Endothelial cell of umbilical vein (primary cell): ENCODE measurements around the gene RGS6. TPM values are rescaled to one million over a fixed set of nuclear protein-coding genes. Genes with fewer than 3 reads are reported as not detected.

ENCODE experiments used
- BruUV-seq: library from RNA; stranded (reverse); fragments of 400-500 nt; replicated peaks from 2 replicates; lab custom pipeline; 2021; lab: Mats Ljungman, UMichigan
- CTCF ChIA-PET: fragments of 300-600, 350-600 bp; sonication (Branson Sonifier 250); formaldehyde crosslinking; loops from one replicate; lab custom pipeline; 2021; ENCODE audit warnings: antibody characterized with exemption, inconsistent platforms; lab: Charles Lee
- POLR2A ChIA-PET: fragments of 300-600, 350-600 bp; sonication (Branson Sonifier 250); formaldehyde crosslinking; loops from one replicate; lab custom pipeline; 2021; ENCODE audit warnings: antibody characterized with exemption, inconsistent platforms; lab: Charles Lee
- DNase-seq: peaks from one replicate; pipeline ENCODE4 v3.0.0-alpha.2; 2011; ENCODE audit warnings: low read depth, low spot score
- FAIRE-seq: peaks from 2 replicates; lab custom pipeline; 2011; peaks lifted over from hg19 to GRCh38; lab: Jason Lieb, UNC
- H2AFZ ChIP-seq: 2 replicates; pipeline ENCODE4 v1.6.0; 2012; ENCODE audit warnings: low read depth, low read length, control low read depth, inconsistent platforms
- H3K27ac ChIP-seq: 2 replicates; pipeline ENCODE4 v1.5.1; 2011; ENCODE audit warnings: low read depth, mild to moderate bottlenecking, control low read depth, low read length, moderate library complexity; ENCODE audit not compliant: insufficient read depth
- H3K27me3 ChIP-seq, 2 experiments: 2 replicates each; pipeline versions ENCODE4 v1.6.0 to v1.6.1; 2011; ENCODE audit warnings: low read length in 2 of 2, mixed read lengths in 1 of 2; ENCODE audit not compliant: control insufficient read depth in 2 of 2, insufficient read depth in 2 of 2
- H3K36me3 ChIP-seq, 2 experiments: 2 replicates in 1 of 2; 3 replicates in 1 of 2; pipeline ENCODE4 v1.5.1; 2011; ENCODE audit warnings: low read length in 2 of 2, mild to moderate bottlenecking in 1 of 2, moderate library complexity in 1 of 2; ENCODE audit not compliant: control insufficient read depth in 2 of 2, insufficient read depth in 2 of 2; ENCODE audit errors: extremely low read depth in 1 of 2
- H3K4me1 ChIP-seq: 3 replicates; pipeline ENCODE4 v1.5.1; 2011; ENCODE audit warnings: mild to moderate bottlenecking, low read length; ENCODE audit not compliant: control insufficient read depth, insufficient read depth; ENCODE audit errors: extremely low read depth
- H3K4me2 ChIP-seq: 2 replicates; pipeline ENCODE4 v1.6.1; 2011; ENCODE audit warnings: low read length, control low read depth, mixed read lengths; ENCODE audit not compliant: insufficient read depth
- H3K4me3 ChIP-seq, 3 experiments: fragments of 200-600 bp in 1 of 3; sonication (generic), shearing (Covaris generic) in 1 of 3; replicated peaks in 1 of 3; 2 replicates each; pipeline ENCODE4 v1.5.1; 2011 to 2016; ENCODE audit warnings: control low read depth in 3 of 3, low read length in 3 of 3, mild to moderate bottlenecking in 2 of 3, inconsistent platforms in 1 of 3, low read depth in 1 of 3, moderate library complexity in 1 of 3; ENCODE audit not compliant: insufficient read depth in 1 of 3
- H3K79me2 ChIP-seq: 2 replicates; pipeline ENCODE4 v1.6.0; 2012; ENCODE audit warnings: low read length, inconsistent platforms; ENCODE audit not compliant: control insufficient read depth, insufficient read depth
- H3K9ac ChIP-seq: replicated peaks from 2 replicates; pipeline ENCODE3; 2011; ENCODE audit warnings: low read length, control low read depth; ENCODE audit not compliant: insufficient read depth; ENCODE audit errors: extremely low read depth
- H3K9me1 ChIP-seq: replicated peaks from 3 replicates; pipeline ENCODE4 v1.6.0; 2011; ENCODE audit warnings: mild to moderate bottlenecking, low read length; ENCODE audit not compliant: control insufficient read depth, insufficient read depth; ENCODE audit errors: extremely low read depth
- H3K9me3 ChIP-seq: replicated peaks from 2 replicates; pipeline ENCODE4 v1.5.1; 2012; ENCODE audit warnings: low read length, inconsistent platforms; ENCODE audit not compliant: control insufficient read depth, insufficient read depth
- H4K20me1 ChIP-seq: replicated peaks from 2 replicates; pipeline ENCODE3; 2011; ENCODE audit warnings: mild to moderate bottlenecking, low read length; ENCODE audit not compliant: control insufficient read depth, insufficient read depth; ENCODE audit errors: extremely low read depth
- EZH2 ChIP-seq: IDR thresholded peaks from 2 replicates; pipeline ENCODE4 v1.6.1; 2012; ENCODE audit warnings: borderline replicate concordance, low read depth, mild to moderate bottlenecking, moderate library complexity, low read length, inconsistent platforms; ENCODE audit not compliant: severe bottlenecking
- FOS ChIP-seq: IDR thresholded peaks from 2 replicates; pipeline ENCODE4 v1.6.1; 2011; ENCODE audit warnings: mild to moderate bottlenecking, low read length, moderate library complexity, borderline replicate concordance; ENCODE audit not compliant: insufficient read depth
- GATA2 ChIP-seq: IDR thresholded peaks from 2 replicates; pipeline ENCODE4 v1.7.0; 2011; ENCODE audit warnings: low read depth, mild to moderate bottlenecking, moderate library complexity, mixed read lengths, low read length; ENCODE audit not compliant: insufficient read length, insufficient read depth
- JUN ChIP-seq: IDR thresholded peaks from 2 replicates; pipeline ENCODE4 v1.6.1; 2011; ENCODE audit warnings: borderline replicate concordance, low read depth; ENCODE audit not compliant: insufficient read length, insufficient read depth
- MYC ChIP-seq: IDR thresholded peaks from one replicate; pipeline ENCODE4 v1.6.1; 2011; ENCODE audit warnings: mild to moderate bottlenecking, low read depth, low read length
- POLR2A ChIP-seq: IDR thresholded peaks from 2 replicates; pipeline ENCODE4 v1.6.1; 2012; ENCODE audit warnings: low read depth, mild to moderate bottlenecking, control low read depth, low read length
- POLR2AphosphoS5 ChIP-seq: IDR thresholded peaks from 2 replicates; pipeline ENCODE4 v1.6.1; 2012; ENCODE audit warnings: low read depth, mild to moderate bottlenecking, control low read depth, low read length, moderate library complexity; ENCODE audit not compliant: insufficient read depth
- dilution Hi-C: fragments of 300-500 bp; cut with MboI; formaldehyde crosslinking; loops from one replicate; pipeline ENCODE4 v1.15.0; 2019; ENCODE audit warnings: low sequenced_read_pairs; ENCODE audit not compliant: extremely low pct_ligation_motif_present
- intact Hi-C: fragments of 100-400 bp; cut with micrococcal nuclease; formaldehyde crosslinking; loops from one replicate; pipeline ENCODE4 v1.10.0; 2022
- polyA plus RNA-seq, 4 experiments: library from polyadenylated mRNA; depleted of rRNA in 3 of 4; stranded (reverse) in 3 of 4; unstranded in 1 of 4; fragments of >200 nt; gene quantifications; 2 replicates each; pipeline versions ENCODE4 v1.2.1 to v1.2.3, GENCODE V29; 2011 to 2012; ENCODE audit warnings: missing spikeins in 1 of 4
- total RNA-seq: library from RNA; stranded (reverse); gene quantifications from 2 replicates; pipeline ENCODE4 v1.2.3, GENCODE V29; 2021
- TF ChIP-seq, protein P1 (sequence below), 2 donors: IDR thresholded peaks; 1 replicate in 1 of 2; 2 replicates in 1 of 2; pipeline ENCODE4 v1.5.1; 2011; ENCODE audit warnings: low read length in 2 of 2, mild to moderate bottlenecking in 2 of 2, moderate library complexity in 2 of 2, control low read depth in 1 of 2, inconsistent platforms in 1 of 2, low read depth in 1 of 2; ENCODE audit not compliant: insufficient read depth in 1 of 2; ENCODE audit errors: extremely low read depth in 1 of 2
- TF ChIP-seq, protein P2 (sequence below): IDR thresholded peaks from 2 replicates; pipeline ENCODE4 v1.6.1; 2011; ENCODE audit not compliant: insufficient read depth, insufficient read length

Gene RGS6
- total and polyA plus RNA-seq, 2 donors (not counting 3 experiments of a cell fraction or from before 2014, with no cell fraction given) = not detected

DNA sequence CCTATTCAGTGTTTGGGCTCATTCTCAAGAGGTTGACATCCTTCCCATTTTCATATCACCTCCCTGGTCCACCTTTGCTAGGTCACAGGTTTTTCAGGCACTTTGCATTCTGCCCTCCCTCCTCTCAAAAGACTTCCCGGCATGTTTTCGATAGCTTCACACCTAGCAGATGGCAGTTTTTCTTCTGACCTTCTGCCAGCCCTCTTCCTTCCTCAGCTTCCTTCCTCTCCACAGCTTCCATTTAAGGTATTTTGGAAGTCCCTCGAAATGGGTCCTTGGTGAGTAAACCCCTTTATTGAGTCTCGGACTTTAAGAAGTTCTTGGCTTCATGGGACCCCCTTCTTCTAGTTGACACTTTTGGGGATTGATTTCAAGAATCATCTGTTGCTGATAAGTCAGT lies 358.0 kb downstream of the RGS6 start:
- no peaks in the 10 kb centered on the region for H3K4me1 ChIP-seq
- no peaks in the 10 kb centered on the region for H3K36me3 ChIP-seq
- no peak overlapping the region for H2AFZ ChIP-seq
- H3K9ac ChIP-seq = no peak overlapping the region
- no peaks in the 10 kb centered on the region for H3K9me3 ChIP-seq
- no TSS peak for BruUV-seq
- no peak overlapping the region for H3K4me2 ChIP-seq
- no peaks in the 10 kb centered on the region for H4K20me1 ChIP-seq
- H3K79me2 ChIP-seq = no peaks in the 10 kb centered on the region
- no peaks in the 10 kb centered on the region for H3K9me1 ChIP-seq
- H3K4me3 ChIP-seq = no peak overlapping the region
- ChIA-PET POLR2A (no interaction called here), CTCF (no interaction called here)
- H3K27ac ChIP-seq = no peak overlapping the region
- FAIRE-seq (no peak), DNase-seq (no peak)
- H3K27me3 ChIP-seq = no peaks in the 10 kb centered on the region
- TF ChIP-seq POLR2A (no peak), MYC (no peak), GATA2 (no peak), FOS (no peak), POLR2AphosphoS5 (no peak), EZH2 (no peak), JUN (no peak)
- TF ChIP-seq, protein P1, sequence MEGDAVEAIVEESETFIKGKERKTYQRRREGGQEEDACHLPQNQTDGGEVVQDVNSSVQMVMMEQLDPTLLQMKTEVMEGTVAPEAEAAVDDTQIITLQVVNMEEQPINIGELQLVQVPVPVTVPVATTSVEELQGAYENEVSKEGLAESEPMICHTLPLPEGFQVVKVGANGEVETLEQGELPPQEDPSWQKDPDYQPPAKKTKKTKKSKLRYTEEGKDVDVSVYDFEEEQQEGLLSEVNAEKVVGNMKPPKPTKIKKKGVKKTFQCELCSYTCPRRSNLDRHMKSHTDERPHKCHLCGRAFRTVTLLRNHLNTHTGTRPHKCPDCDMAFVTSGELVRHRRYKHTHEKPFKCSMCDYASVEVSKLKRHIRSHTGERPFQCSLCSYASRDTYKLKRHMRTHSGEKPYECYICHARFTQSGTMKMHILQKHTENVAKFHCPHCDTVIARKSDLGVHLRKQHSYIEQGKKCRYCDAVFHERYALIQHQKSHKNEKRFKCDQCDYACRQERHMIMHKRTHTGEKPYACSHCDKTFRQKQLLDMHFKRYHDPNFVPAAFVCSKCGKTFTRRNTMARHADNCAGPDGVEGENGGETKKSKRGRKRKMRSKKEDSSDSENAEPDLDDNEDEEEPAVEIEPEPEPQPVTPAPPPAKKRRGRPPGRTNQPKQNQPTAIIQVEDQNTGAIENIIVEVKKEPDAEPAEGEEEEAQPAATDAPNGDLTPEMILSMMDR (IDR thresholded peaks at IDR 0.05; ENCODE audit: extremely low read depth in 1 of 2, insufficient read depth in 1 of 2, low read depth in 1 of 2, low read length in 2 of 2) = no peak
- TF ChIP-seq, protein P2, sequence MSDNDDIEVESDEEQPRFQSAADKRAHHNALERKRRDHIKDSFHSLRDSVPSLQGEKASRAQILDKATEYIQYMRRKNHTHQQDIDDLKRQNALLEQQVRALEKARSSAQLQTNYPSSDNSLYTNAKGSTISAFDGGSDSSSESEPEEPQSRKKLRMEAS = no peak
- dilution Hi-C loops = no loop called here
- intact Hi-C loops = no loop called here
